Panc1 (cell line): ENCODE data around the gene GUCY2D. TPM values are rescaled to one million over a fixed set of nuclear protein-coding genes. Genes with fewer than 3 reads are reported as not detected.

Source experiments
- ATAC-seq: fragments of 200-7000 bp; cut with Tn5 transposase; 2 replicates; pipeline ENCODE4 v1.9.1; 2020; ENCODE audit warnings: mild to moderate bottlenecking, moderate library complexity
- BruUV-seq: library from RNA; stranded (reverse); fragments of 400-500 nt; replicated peaks from 2 replicates; lab custom pipeline; 2021; lab: Mats Ljungman, UMichigan
- CTCF ChIA-PET: fragments of 300-600 bp; sonication (Branson Sonifier 250); formaldehyde crosslinking; loops from one replicate; lab custom pipeline; 2022; ENCODE audit warnings: antibody characterized with exemption; lab: Charles Lee
- POLR2A ChIA-PET: fragments of 300-600 bp; sonication (Branson Sonifier 250); formaldehyde crosslinking; loops from one replicate; lab custom pipeline; 2022; ENCODE audit warnings: antibody characterized with exemption; lab: Charles Lee
- DNase-seq: peaks from one replicate; pipeline ENCODE4 v3.0.0-alpha.2; 2010; ENCODE audit warnings: low read depth, low spot score
- H3K27ac ChIP-seq: 2 replicates; pipeline ENCODE4 v1.5.1; 2011; ENCODE audit warnings: mild to moderate bottlenecking, low read length, inconsistent platforms
- H3K27me3 ChIP-seq: fragments of 200-500 bp; sonication (Bioruptor generic); 2 replicates; pipeline ENCODE4 v1.6.0; 2014; ENCODE audit warnings: low read length, inconsistent platforms; ENCODE audit not compliant: control insufficient read depth, insufficient read depth
- H3K36me3 ChIP-seq: fragments of 200-500 bp; sonication (Bioruptor generic); 2 replicates; pipeline ENCODE4 v1.5.1; 2014; ENCODE audit warnings: inconsistent platforms, mild to moderate bottlenecking, low read length, moderate library complexity; ENCODE audit not compliant: control insufficient read depth, insufficient read depth
- H3K4me1 ChIP-seq: 2 replicates; pipeline ENCODE4 v1.5.1; 2011; ENCODE audit warnings: inconsistent platforms, mild to moderate bottlenecking, low read length, moderate library complexity; ENCODE audit not compliant: control insufficient read depth, insufficient read depth
- H3K4me3 ChIP-seq, 2 experiments: 2 replicates each; pipeline ENCODE4 v1.5.1; 2011 to 2012; ENCODE audit warnings: low read depth in 2 of 2, low read length in 2 of 2, mild to moderate bottlenecking in 2 of 2, inconsistent platforms in 1 of 2, moderate library complexity in 1 of 2
- H3K9me3 ChIP-seq: fragments of 200-500 bp; sonication (Bioruptor generic); 2 replicates; pipeline ENCODE4 v1.5.1; 2014; ENCODE audit warnings: low read depth, mild to moderate bottlenecking, inconsistent platforms, low read length, moderate library complexity; ENCODE audit not compliant: control insufficient read depth, insufficient read depth
- CTCF ChIP-seq: fragments of 450-650 bp; IDR thresholded peaks from 2 replicates; pipeline ENCODE4 v1.5.1; 2017; ENCODE audit warnings: mild to moderate bottlenecking
- POLR2AphosphoS5 ChIP-seq: IDR thresholded peaks from 2 replicates; pipeline ENCODE4 v1.6.1; 2012; ENCODE audit warnings: mild to moderate bottlenecking, low read depth, low read length, moderate library complexity
- REST ChIP-seq, 2 experiments: IDR thresholded peaks; 2 replicates each; pipeline ENCODE4 v1.6.1; 2011 to 2012; ENCODE audit warnings: low read depth in 2 of 2, control low read depth in 1 of 2, low read length in 1 of 2, mild to moderate bottlenecking in 1 of 2, moderate library complexity in 1 of 2; ENCODE audit not compliant: insufficient read depth in 1 of 2
- SIN3A ChIP-seq: IDR thresholded peaks from 2 replicates; pipeline ENCODE4 v1.6.1; 2012; ENCODE audit warnings: low read depth, mild to moderate bottlenecking, low read length, moderate library complexity, borderline replicate concordance; ENCODE audit not compliant: insufficient read depth
- TCF7L2 ChIP-seq: IDR thresholded peaks from 2 replicates; pipeline ENCODE4 v1.6.1; 2011; ENCODE audit warnings: mild to moderate bottlenecking, low read depth, low read length, inconsistent platforms
- in situ Hi-C: cut with HindIII; loops from 2 replicates; pipeline ENCODE4 v1.10.0; 2016; ENCODE audit warnings: low sequenced_read_pairs, low pct_unique_long_range_greater_than_20kb
- intact Hi-C: fragments of 100-400 bp; cut with micrococcal nuclease; formaldehyde crosslinking; loops from one replicate; pipeline ENCODE4 v1.10.0; 2022; ENCODE audit not compliant: unreplicated experiment
- total RNA-seq: library from RNA; stranded (reverse); gene quantifications from one replicate; pipeline ENCODE4 v1.2.1, GENCODE V29; 2021; ENCODE audit not compliant: unreplicated experiment

GUCY2D gene
- total RNA-seq, 1 experiment from 2014 or later, result not detected

- Histone ChIP-seq H3K27ac (no peak overlapping the region), H3K9me3 (no peaks in the 10 kb centered on the region), H3K4me3 (no peak overlapping the region), H3K36me3 (no peaks in the 10 kb centered on the region), H3K27me3 (no peaks in the 10 kb centered on the region), H3K4me1 (no peaks in the 10 kb centered on the region)
- in situ Hi-C loops (no loop called here), intact Hi-C loops (no loop called here)
- ChIA-PET CTCF (interaction anchor here (0.6 to 1.5 kb wide), 4 partner anchors 24 to 176 kb away, joined by 3 to 4 read pairs (median 4); no protein-coding TSS in a partner anchor), POLR2A (interaction anchor here (0.5 kb wide), 1 partner anchor 38 kb away, joined by 4 read pairs; no protein-coding TSS in a partner anchor)
- peak; percentile 70 for ATAC-seq
- BruUV-seq, result no TSS peak
- TF ChIP-seq POLR2AphosphoS5 (no peak), SIN3A (no peak), REST (IDR thresholded peaks at IDR 0.05; ENCODE audit: insufficient read depth in 1 of 2, low read depth in 2 of 2, low read length in 1 of 2) (no peak), TCF7L2 (0 out of 2 replicates have a peak, but pooled peaks have one; percentile 37), CTCF (peak; percentile 81)
- peak; percentile 47 for DNase-seq
These were observed 39.0 kb downstream of the GUCY2D start for GRCh38 chr17:8041249-8041928.

GRCh38 chr17:8041979-8042378, 39.6 kb downstream of the GUCY2D start:
- ChIA-PET CTCF (interaction anchor here (0.9 to 1.5 kb wide), 3 partner anchors 25 to 129 kb away, joined by 3 to 4 read pairs (median 4); no protein-coding TSS in a partner anchor), POLR2A (no interaction called here)
- ATAC-seq, result no peak
- no peaks in the 10 kb centered on the region for H3K9me3 ChIP-seq
- in situ Hi-C loops, result no loop called here
- DNase-seq, result no peak
- no peaks in the 10 kb centered on the region for H3K27me3 ChIP-seq
- TF ChIP-seq SIN3A, result no peak
- TF ChIP-seq POLR2AphosphoS5, result no peak
- TF ChIP-seq REST (IDR thresholded peaks at IDR 0.05; ENCODE audit: insufficient read depth in 1 of 2, low read depth in 2 of 2, low read length in 1 of 2), result no peak
- TF ChIP-seq CTCF, result no peak
- no peak for TF ChIP-seq TCF7L2
- no peaks in the 10 kb centered on the region for H3K4me1 ChIP-seq
- BruUV-seq, result no TSS peak
- no peak overlapping the region for H3K4me3 ChIP-seq
- H3K27ac ChIP-seq, result no peak overlapping the region
- H3K36me3 ChIP-seq, result no peaks in the 10 kb centered on the region
- intact Hi-C loops, result no loop called here
